Measurements from ENCODE around the gene MSH5. TPM values are rescaled to one million over a fixed set of nuclear protein-coding genes. Genes with fewer than 3 reads are reported as not detected.

The MSH5 gene
- total and polyA plus RNA-seq, 9 of the 15 experiments (the other 6 are each of a cell fraction or from before 2014, with no cell fraction given): 12.5 to 104 (median 46.6) TPM

- TF ChIP-seq RERE (CRISPR knock-in tag; IDR thresholded peaks at IDR 0.05; ENCODE audit: borderline replicate concordance): no peak
- 0 out of 2 replicates have a peak, but pooled peaks have one; percentile 42 for TF ChIP-seq TSHZ1 (CRISPR knock-in tag; IDR thresholded peaks at IDR 0.05)
- no peak for TF ChIP-seq ZBTB49 (CRISPR knock-in tag; IDR thresholded peaks at IDR 0.05; ENCODE audit: borderline replicate concordance)
- no peak for TF ChIP-seq ATF6 (CRISPR knock-in tag; IDR thresholded peaks at IDR 0.05)
- 0 out of 2 replicates have a peak, but pooled peaks have one; percentile 41 for TF ChIP-seq SRSF3 (IDR thresholded peaks at IDR 0.05; ENCODE audit: insufficient read depth, low read length)
- TF ChIP-seq BRD4 (IDR thresholded peaks at IDR 0.05): no peak
- peak; percentile 66 for TF ChIP-seq WHSC1 (IDR thresholded peaks at IDR 0.05; ENCODE audit: low read length)
- TF ChIP-seq FOXO4 (CRISPR knock-in tag; IDR thresholded peaks at IDR 0.05): peak; percentile 71; the same call in 1 of the 2 replicates
- peak in 1 of 3 experiments; percentile 28 for TF ChIP-seq YY1 (IDR thresholded peaks at IDR 0.05; ENCODE audit: borderline replicate concordance in 1 of 3, control insufficient read depth in 1 of 3, extremely low read depth in 1 of 3, insufficient read depth in 3 of 3, insufficient read length in 1 of 3, insufficient replicate concordance in 2 of 3, low read depth in 1 of 3, low read length in 2 of 3)
- TF ChIP-seq U2AF2 (optimal IDR thresholded peaks at IDR 0.05; ENCODE audit: low read depth, low read length): no peak
These were observed 9.1 kb upstream of the MSH5 start (continued) for GRCh38 chr6:31730631-31731086.
